C4-2B (cell line): ENCODE results near the gene TXNDC9.

ENCODE experiments used
- CTCF ChIP-seq: fragments of 450-650 bp; conservative IDR thresholded peaks from 2 replicates; pipeline ENCODE4 v1.5.1; 2017; ENCODE audit warnings: mild to moderate bottlenecking
- ZFX ChIP-seq: fragments of 450-650 bp; IDR thresholded peaks from 2 replicates; pipeline ENCODE4 v1.6.1; 2017

- no peak for TF ChIP-seq CTCF
- TF ChIP-seq ZFX: no peak
These were observed 625 bp upstream of the TXNDC9 start for GRCh38 chr2:99336804-99337112.
